GM18868 (cell line): ENCODE measurements around the gene TFB2M.

ENCODE experiments used
- ATAC-seq: cut with Tn5 transposase; IDR thresholded peaks from one replicate; pipeline ENCODE4 v1.9.1; 2021; ENCODE audit warnings: mild to moderate bottlenecking, moderate library complexity; ENCODE audit not compliant: unreplicated experiment

Gene TFB2M

DNA sequence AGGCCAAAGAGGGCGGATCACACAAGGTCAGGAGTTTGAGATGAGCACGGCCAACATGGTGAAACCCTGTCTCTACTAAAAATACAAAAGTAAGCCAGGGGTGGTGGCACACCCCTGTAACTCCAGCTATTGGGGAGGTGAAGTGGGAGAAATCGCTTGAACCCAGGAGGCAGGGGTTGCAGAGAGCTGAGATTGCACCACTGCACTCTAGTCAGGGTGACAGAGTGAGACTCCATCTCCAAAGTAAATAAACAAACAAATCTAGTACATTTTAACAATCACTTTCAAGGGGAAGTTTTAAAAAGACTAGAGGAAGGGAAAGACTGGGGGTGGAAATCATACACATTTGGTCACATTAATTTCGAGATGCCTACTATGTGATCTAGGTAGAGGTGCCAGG is 6.8 kb downstream of the TFB2M start:
- ATAC-seq, result no peak

DNA sequence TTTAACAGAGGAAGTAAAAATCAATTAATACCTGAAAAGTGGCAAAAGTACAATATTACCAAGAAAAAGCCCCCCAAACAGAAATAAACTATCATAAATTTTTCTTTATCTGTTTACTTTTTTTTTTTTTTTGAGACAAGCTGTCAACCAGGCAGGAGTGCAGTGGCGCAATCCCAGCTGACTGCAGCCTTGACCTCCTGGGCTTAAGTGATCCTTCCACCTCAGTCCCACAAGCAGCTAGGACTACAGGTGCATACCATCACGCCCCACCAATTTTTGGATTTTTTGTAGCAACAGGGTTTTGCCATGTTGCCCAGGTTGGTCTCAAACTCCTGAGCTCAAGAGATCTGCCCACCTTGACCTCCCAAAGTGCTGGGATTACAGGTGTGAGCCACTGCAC is 8.0 kb downstream of the TFB2M start:
- no peak for ATAC-seq

DNA sequence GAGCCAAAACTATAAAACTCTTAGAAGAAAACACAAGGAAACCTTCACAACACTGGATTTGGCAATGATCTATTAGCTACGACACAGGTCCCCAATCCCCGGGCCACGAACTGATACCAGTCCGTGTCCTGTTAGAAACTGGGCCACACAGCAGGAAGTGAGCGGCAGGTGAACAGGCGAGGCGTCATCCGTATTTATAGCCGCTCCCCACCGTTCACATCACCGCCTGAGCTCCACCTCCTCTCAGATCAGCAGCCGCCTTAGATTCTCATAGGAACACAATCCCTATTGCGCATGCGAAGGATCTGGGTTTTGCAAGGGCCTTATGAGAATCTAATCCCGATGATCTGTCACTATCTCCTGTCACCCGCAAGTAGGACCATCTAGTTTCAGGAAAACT is 11.9 kb downstream of the TFB2M start:
- no peak for ATAC-seq

DNA sequence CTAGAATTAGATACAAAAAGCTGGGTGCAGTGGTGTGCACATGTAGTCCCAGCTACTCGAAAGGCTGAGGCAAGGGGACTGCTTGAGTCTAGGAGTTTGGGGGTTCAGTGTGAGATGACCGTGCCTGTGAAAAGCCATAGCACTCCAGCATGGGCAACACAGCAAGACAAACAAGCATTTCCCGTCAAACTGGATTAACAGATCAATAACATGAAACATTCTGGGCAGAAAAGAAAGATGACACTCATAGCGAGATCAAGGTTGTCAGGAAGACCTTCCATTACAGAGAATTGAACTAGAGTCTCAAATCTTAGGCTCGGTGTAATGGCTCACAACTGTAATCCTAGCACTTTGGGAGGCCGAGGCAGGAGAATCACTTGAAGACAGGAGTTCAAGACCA is 14.0 kb downstream of the TFB2M start:
- no peak for ATAC-seq

DNA sequence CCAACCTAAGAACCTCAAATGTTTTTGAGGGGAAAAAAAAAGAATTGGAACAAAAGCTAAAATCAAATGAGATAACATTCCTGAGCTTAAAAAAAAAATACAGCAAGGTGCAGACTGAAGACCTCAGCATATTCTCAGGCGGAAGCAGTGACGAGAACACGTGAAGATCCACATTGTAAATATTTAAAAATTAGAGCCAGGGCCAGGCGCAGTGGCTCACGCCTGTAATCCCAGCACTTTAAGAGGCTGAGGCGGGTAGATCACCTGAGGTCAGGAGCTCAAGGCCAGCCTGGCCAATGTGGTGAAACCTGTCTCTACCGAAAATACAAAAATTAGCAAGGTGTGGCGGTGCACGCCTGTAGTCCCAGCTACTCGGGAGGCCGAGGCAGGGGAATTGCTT is 15.7 kb downstream of the TFB2M start:
- ATAC-seq, result no peak

DNA sequence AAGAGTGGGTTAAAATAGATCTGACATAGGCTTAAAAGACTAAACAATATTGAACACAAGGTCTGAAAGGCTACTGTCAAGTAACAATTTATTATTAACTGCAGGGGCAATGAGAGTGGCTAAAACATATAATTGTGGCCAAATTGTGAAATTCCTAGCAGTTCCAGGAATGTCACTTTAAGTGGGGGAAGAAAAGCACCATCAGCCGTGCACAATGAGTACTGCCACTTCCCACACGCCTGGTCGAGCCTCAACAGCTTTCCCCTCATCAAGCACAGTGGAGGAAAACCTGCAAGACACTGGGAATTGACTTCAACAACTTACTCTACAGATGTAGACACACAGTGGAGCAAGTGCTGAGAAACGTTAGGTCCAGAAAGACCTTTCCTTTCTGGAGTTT is 16.4 kb downstream of the TFB2M start:
- no peak for ATAC-seq

DNA sequence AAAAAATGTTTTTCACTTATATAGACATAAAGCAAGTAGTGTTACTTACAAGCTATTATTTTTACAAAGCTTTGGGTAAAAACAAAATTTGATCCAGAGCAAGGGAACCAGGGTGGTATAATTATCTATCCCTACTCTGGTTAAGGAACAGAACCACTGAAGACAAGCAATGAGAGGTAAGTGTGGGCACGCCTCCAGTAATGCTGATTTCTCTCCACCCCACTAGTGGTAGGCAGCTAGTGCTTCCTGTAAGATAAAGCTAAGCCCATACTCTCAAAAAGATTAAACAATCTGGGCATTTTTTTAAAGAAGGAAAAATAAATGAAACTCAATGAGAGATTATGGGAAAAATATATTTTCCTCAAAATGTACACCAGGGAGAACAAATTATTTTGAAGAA is 22.1 kb downstream of the TFB2M start:
- no peak for ATAC-seq

DNA sequence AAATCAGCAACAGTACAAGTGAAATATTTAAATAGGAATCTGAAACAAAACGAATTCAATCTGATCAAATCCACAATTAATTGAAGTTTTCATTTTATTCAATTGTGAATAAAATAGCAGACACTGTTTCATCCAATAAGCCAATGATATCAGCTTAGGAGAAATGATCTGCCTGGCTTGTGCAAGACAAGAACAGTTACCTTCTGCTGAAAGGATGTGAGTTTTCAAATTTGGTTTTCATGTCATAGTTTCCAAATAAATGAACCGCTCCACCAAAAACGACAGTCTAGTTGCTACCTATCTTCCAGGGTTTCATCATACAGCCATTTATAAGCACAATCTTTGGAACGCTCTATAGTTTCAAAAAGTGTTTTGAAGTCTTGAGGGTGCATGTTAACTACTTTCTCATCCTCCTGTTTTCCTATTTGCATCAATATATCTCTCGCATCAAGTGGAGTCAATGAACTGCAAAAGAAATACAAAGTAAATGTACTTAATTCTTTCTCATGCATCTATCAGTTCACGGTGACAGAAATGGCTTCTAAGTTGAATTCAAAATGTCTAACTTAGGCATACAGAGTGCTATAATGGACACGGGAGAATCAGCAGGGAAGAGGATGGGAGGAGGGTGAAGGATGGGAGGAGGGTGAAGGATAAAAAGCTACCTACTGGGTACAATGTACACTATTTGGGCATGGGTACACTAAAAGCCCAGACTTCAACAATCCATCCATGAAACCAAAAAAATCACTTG is 25.1 kb downstream of the TFB2M start:
- ATAC-seq, result no peak

DNA sequence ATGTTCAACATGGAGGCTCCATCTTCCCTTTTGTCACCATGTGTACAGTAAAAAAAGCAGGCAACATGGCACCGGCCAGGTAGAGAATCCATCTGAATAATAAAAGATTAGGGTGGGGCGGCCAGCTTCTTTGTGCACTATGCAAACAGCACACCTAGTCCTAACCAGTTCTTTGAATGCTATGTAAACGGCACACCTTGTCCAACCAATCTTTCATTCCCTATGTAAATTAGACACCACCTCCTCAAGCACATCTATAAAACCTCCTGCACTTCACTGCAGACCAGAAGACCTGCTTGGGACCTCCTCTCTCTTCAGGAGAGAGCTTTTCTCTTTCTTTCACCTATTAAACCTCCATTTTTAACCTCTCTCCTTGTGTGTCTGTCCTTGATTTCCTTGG is 28.2 kb downstream of the TFB2M start:
- no peak for ATAC-seq

DNA sequence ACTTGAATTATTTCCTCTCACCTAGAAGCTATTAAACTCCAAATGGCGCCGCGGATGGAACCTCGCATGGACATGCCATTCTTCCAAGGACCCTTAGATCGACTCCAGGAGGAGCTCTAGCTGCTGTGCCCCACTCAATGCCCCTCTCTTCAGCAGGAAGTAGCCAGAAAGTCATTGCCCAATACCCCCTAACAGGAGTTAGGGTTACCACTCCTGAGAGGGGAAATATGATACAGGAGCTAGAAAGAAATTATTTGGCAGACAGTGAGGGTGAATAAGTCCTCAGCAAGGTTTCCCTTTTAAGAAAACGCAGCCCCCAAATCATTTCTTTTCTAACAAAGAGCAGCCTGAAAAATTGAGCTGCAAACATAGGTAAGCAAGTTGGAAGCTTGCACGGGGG is 28.6 kb downstream of the TFB2M start:
- ATAC-seq, result no peak

DNA sequence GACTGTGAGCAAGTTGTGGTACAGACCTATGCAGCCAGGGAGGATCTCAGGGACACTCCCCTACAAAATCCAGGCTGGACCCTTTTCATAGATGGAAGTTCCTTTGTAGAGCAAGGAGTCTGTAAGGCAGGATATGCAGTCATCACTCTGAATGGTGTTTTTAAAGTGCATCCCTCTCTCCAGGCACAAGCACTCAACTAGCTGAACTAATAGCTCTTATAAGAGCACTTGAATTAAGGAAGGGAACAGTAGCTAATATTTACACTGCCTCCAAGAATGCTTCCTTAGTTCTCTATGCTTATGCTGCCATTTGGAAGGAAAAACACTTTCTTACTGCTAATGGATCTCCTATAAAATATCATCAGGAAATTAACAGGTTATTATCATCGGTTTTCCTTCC is 31.9 kb downstream of the TFB2M start:
- ATAC-seq, result no peak

DNA sequence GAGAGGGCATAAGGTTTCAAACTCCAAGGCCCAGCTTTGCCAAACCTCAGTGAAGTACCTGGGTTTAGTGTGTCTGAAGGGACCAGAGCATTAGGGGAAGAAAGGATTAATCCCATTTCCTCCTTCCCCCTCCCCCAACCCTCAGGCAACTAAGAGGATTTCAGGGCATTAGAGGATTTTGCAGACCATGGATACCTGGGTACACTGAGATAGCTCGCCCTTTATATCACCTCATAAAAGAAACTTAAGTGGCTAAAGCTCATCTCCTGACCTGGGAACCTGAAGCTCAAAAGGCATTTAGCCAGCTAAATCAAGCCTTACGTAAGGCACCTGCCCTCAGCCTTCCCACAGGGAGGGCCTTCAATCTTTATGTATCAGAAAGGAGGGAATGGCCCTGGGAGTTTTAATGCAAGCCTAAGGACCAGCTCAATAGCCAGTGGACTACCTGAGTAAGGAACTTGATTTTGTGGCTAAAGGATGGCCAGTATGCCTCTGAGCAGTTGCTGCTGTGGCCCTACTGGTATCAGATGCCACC is 32.6 kb downstream of the TFB2M start:
- no peak for ATAC-seq

DNA sequence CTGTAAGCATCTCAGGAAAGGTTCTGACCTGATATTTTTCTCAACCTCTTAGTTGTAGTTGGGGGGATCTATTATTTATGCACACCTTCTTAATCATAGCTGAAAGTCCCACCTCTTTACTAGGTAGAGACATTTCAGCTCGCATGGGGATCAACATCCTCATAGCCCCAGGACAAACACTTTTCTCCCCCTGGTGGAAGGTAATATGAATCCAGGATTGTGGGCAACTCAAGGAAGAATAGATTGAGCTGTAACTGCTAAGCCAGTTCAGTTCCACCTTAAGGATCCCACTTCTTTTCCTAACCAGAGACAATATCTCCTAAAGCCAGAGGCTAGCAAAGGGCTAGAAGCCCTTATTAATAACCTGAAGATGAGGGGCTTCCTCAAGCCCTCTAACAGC is 33.5 kb downstream of the TFB2M start:
- no peak for ATAC-seq

DNA sequence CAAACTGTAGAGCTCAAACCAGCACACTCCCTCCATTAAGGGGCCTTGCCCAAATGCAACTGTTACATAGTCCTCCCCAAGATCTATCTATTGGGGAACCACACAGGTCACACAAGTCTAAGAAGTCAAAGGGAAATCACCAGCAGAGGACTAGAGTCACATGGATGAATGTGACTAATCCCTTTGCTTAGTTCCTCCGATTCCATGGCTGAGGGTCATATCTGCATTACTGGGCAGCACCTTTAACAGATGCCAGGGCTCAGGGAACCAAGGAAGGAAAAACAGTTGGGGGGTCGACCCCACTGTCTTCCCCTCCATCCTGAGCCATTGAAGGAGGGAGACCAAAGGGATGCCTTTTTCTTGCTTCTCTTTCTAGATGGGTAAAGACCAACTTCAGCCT is 35.6 kb downstream of the TFB2M start:
- no peak for ATAC-seq

DNA sequence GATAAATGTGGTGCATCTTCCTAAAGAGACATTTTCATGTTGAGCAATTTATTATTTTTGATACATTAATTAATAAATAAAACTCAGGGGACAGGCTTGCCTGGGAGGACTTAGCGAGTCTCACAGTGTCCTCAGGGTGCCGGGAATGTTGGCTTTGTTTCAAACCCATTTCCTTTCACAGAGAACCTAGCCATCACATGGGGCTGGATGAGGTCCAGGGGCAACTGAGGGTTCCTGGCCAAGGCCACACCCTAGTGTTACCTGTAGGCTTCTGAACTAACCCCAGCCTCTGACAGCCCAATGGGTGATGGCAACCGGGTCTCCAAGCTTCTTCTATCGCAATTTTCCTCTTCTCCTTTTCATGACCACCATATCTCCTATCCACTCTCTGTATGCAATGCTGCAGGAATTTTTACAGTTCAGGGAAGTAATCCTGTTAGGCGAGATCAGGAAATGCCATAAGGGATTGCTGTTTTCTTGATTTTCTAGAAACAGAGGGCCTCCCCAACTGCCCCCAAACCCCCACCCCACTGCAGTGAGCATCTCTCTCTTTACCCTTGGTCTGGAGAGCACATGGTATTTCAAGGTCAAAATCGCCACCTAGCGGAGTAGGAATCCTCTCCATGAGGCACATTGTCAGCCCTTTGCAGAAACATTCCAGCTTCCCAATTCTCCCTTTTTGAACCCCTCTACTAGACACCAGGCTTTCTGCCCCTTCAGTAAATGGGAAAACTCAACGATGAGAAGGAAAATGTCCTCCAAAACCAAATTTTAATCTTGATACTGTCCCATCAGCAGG is 36.9 kb downstream of the TFB2M start:
- ATAC-seq, result no peak

DNA sequence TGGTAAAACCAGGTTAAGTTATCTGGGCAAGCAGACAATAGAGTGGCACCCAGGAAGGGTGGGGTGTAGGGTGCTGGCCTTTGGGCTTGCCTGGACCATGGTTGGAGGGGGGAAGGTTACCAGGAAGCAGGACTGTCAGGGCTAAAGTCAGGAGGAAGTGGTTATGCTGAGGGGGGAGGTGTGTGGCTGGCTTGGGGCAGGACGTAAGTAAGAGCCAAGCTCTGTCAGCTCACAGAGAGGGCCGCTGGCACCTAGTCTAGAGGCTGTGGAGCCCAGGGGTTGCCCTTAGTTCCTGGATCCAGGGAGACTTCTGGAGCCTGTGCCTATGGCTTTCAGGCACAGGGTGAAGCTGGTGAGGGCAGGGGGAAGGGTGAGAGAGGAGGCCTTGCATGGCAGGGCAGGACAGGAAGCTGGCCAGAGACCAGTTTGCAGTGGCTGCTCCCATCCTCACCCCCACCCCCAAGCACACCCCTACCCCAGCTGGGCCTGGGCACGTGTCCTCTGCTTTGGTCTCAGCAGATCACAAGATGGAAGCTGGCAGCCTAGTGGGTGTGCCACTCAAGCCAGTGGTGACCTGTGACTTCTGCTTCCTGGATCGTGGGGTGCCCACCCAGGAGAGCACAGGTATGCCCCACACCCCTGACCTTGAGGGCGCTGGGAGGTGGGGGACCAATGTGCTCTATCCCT is 38.5 kb downstream of the TFB2M start:
- no peak for ATAC-seq

DNA sequence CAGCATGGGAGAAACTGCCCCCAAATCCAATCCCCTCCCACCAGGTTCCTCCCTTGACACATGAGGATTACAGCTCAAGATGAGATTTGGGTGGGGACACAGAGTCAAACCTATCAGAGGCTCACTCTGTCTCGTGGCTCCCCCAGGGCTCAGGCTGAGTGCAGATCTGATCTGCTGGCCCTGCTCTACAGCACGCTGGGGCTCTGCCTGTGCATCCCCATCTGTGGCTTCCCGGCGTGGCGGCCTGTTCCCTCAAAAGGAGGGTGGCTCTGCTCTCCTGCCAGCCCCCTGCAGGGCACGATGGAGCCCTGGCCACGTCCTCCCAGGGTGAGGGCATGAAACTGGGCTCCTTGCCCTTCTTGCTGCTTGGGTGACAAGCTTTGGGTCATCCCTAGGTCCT is 39.1 kb downstream of the TFB2M start:
- ATAC-seq, result no peak

DNA sequence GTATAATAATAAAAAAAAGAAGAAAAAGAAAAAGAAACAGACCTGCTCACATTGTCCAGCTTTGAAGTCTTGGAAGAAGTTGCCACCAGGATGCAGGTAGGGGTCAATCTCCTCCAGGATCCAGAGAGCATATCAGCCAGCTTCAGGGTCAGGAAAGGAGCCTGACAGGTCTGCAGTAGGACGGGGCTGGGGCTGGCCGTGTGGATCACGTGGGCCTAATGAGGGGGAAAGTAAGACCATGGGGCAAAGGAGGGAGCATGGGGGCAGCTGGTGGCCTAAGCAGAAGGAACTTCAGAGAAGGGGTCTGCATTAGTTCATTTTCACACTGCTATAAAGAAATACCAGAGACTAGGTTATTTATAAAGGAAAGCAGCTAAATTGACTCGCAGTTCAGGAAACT is 39.7 kb downstream of the TFB2M start:
- ATAC-seq, result no peak

DNA sequence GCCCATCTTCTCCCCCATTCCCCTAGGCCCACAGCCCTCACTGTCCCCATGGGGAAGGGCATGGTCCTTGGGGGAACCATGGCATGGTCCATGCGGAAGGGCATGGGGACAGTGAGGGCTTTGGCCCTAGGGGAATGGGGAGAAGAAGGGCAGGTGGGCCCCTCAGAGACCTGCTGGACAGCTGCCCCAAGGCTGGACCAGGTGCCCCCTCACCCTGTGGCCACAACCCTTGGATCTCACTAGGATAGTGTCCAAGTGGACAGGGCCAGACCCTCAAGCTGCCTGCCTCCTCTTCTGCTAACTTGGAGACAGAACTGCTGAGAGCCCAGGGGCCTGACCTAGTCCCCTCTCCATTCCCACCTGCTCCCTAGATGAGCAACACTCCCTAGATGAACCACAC is 46.5 kb downstream of the TFB2M start:
- no peak for ATAC-seq

DNA sequence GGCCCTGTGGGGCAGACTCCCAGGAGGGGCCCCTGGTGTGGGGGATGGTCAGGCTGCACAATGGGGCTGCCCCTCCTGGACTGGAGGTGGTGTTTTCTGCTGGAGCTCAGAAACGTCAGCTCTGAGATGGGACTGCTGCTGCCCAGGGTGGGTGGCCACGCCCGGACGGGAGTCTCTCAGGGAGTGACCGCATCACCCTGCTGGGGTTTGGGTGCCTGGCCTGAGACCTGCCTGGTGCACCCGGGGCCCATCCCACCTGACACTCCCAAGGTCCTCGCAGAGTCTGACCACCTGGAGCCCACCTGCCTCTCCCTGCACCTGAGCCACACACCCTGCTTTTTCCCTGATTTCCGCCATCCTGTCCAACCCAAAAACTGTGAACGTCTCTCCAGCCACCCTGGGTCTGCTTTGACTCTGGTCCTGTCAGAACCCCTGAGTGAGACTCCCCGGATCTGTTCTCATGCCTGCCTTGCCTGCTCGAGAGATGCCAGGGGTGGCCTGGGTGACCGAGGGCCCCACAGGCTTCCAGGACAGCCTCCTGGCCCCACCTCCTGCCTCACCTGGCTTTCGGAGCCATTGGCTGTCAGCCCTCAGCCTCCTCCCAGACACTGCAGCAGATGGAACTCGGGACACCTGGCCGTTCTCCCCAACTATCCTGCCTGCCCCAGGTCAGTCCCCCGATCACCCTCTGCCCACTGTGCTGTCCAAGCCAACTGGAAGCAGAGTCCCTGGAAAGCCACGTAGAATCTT is 47.4 kb downstream of the TFB2M start:
- no peak for ATAC-seq

DNA sequence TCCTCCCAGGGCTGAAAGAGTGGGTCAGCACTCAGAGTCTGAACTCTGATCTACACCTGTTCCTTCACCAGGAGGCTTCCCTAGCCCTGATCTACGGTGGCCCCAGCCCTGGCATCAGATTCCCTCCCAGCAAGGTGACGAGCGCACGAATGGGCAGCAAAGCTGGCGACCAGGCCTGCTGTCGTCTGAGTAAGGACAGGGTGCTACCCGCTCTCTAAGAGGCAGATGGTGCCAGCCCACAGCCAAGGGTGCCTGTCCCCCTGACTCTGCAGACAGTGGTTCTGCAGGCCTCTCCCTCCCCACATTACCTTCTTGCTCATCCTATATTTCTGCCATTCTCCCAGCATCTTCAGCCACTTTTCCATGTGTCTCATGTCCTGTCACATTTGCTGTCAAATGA is 48.7 kb downstream of the TFB2M start:
- no peak for ATAC-seq
